Thyroid gland (tissue), 4 donors: Measurements from ENCODE around the gene TAAR9.

Experiments
- POLR2A ChIP-seq, 2 donors: fragments of 450-650 bp; IDR thresholded peaks; one replicate each; pipeline ENCODE4 v1.6.1; 2017; ENCODE audit warnings: antibody characterized with exemption in 2 of 2, mild to moderate bottlenecking in 2 of 2, moderate library complexity in 1 of 2
- TF ChIP-seq, protein P1 (sequence below), 6 experiments: fragments of 200-600 bp in 3 of 6; fragments of 450-650 bp in 3 of 6; sonication (generic) in 3 of 6; IDR thresholded peaks; one replicate each; pipeline ENCODE4 v1.5.1; 2016 to 2019; ENCODE audit warnings: antibody characterized with exemption in 6 of 6, mild to moderate bottlenecking in 2 of 6, inconsistent platforms in 1 of 6, moderate library complexity in 1 of 6

GRCh38 chr6:132512638-132513632 is 25.1 kb upstream of the TAAR9 start, which contains the start of gene STX7:
- TF ChIP-seq, protein P1, sequence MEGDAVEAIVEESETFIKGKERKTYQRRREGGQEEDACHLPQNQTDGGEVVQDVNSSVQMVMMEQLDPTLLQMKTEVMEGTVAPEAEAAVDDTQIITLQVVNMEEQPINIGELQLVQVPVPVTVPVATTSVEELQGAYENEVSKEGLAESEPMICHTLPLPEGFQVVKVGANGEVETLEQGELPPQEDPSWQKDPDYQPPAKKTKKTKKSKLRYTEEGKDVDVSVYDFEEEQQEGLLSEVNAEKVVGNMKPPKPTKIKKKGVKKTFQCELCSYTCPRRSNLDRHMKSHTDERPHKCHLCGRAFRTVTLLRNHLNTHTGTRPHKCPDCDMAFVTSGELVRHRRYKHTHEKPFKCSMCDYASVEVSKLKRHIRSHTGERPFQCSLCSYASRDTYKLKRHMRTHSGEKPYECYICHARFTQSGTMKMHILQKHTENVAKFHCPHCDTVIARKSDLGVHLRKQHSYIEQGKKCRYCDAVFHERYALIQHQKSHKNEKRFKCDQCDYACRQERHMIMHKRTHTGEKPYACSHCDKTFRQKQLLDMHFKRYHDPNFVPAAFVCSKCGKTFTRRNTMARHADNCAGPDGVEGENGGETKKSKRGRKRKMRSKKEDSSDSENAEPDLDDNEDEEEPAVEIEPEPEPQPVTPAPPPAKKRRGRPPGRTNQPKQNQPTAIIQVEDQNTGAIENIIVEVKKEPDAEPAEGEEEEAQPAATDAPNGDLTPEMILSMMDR (IDR thresholded peaks at IDR 0.05) = peak in 1 of 6 experiments; percentile 2
- TF ChIP-seq POLR2A (IDR thresholded peaks at IDR 0.05) = peak; percentile 67 to 90
